ENCODE results near the gene DDA1. TPM values are rescaled to one million over a fixed set of nuclear protein-coding genes. Genes with fewer than 3 reads are reported as not detected.

Gene DDA1
- total and polyA plus RNA-seq, 2 of the 13 experiments (the other 11 are each of a cell fraction or from before 2014, with no cell fraction given) = 24.5 to 26.0 TPM

- Histone ChIP-seq H4K20me1 (ENCODE audit: insufficient read depth, low read length) (no peaks in the 10 kb centered on the region), H3K27ac (ENCODE audit: extremely low read length, insufficient read depth, low read length) (no peak overlapping the region), H3K9me3 (ENCODE audit: low read length) (no peaks in the 10 kb centered on the region), H3K4me2 (ENCODE audit: low read depth, low read length) (no peak overlapping the region), H3K79me2 (ENCODE audit: insufficient read depth, low read length) (no peaks in the 10 kb centered on the region), H3K4me1 (ENCODE audit: insufficient read depth, low read length) (peaks cover 39% of the 10 kb centered on the region), H3K27me3 (ENCODE audit: control insufficient read depth in 1 of 2, insufficient read depth in 2 of 2, low read length in 2 of 2) (no peaks in the 10 kb centered on the region; a peak in 1 of 5 replicates), H3K9ac (ENCODE audit: insufficient read depth, low read depth, low read length) (no peak overlapping the region), H2AFZ (ENCODE audit: low read length) (no peak overlapping the region), H3K4me3 (replicated peaks in 1 of 3; ENCODE audit: insufficient read depth in 1 of 3, low read depth in 2 of 3, low read length in 3 of 3) (no peak overlapping the region), H3K36me3 (replicated peaks in 1 of 2; ENCODE audit: control insufficient read depth in 1 of 2, insufficient read depth in 2 of 2, low read length in 2 of 2) (no peaks in the 10 kb centered on the region)
- ATAC-seq = no peak
- intact Hi-C loops (cut with micrococcal nuclease; ENCODE audit: unreplicated experiment) = no loop called here
- no TSS peak for BruUV-seq (replicated peaks)
- in situ Hi-C loops (cut with HindIII; ENCODE audit: extremely low pct_ligation_motif_present, low pct_unique_long_range_greater_than_20kb) = no loop called here
- WGBS (ENCODE audit: low lambda C conversion rate) = 94% methylated on average over 8 of the region's 8 CpGs
- no peak for FAIRE-seq
- no peak for DNase-seq (ENCODE audit: low spot score)
- POLR2A ChIA-PET = interaction anchor here (0.6 to 3.7 kb wide), 11 partner anchors 8 to 527 kb away, joined by 3 to 37 read pairs (median 5); partner anchors contain the start of genes BST2, DDA1, MRPL34 and MVB12A
- TF ChIP-seq SPEN (CRISPR knock-in tag; IDR thresholded peaks at IDR 0.05; ENCODE audit: low read depth) = no peak
- TF ChIP-seq REST (IDR thresholded peaks at IDR 0.05; ENCODE audit: borderline replicate concordance in 1 of 2, low read depth in 1 of 2, low read length in 2 of 2) = peak in 1 of 2 experiments; percentile 76
- CTCF ChIA-PET (ENCODE audit: low intra/inter-chr PET ratio, low total read pairs) = no interaction called here
Observed at GRCh38 chr19:17332360-17332676, 23.0 kb downstream of the DDA1 start.
